ENCODE results near the gene KRTAP9-6.
"Not testable (repeated sequence)": the region's sequence is repeated elsewhere in the genome, so short reads cannot be mapped to it uniquely, and the experiment has no call there.

KRTAP9-6 gene, protein sequence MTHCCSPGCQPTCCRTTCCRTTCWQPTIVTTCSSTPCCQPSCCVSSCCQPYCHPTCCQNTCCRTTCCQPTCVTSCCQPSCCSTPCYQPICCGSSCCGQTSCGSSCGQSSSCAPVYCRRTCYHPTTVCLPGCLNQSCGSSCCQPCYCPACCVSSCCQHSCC

DNA sequence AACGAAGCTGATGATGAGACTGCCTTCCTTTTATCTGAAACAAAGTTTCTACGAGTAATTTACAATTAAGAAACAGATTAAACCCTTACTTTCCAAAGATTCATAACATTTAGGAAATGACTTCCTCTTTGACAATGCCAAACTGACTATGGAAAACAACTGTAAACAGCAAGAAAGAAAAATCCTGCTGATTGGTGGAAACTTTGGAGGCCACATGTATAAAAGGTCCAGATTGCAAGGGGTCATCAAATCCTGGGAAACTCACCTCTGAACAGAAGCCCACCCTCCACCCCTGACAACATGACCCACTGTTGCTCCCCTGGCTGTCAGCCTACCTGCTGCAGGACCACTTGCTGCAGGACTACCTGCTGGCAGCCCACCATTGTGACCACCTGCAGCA, at the start of gene KRTAP9-6:
Gene KRTAP9-6 (plus strand): TSS at position 301 of the 400 bp plus-strand sequence. CDS start 0 bp downstream, at position 301.
- DNase-seq = no peak

DNA sequence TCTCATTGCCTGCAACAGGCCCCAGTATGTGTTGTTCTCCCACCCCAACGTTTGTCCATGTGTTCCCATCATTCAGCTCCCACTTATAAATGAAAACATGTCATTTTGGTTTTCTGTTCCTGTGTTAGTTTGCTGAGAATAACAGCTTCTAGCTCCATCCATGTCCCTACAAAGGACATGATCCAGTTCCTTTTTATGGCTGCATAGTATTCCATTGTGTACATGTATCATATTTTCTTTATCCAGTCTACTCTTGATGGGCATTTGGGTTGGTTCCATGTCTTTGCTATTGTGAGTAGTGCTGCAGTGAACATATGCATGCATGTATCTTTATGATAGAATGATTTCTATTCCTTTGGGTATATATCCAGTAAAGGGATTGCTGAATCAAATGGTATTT, 49.5 kb upstream of the KRTAP9-6 start:
- no peak for DNase-seq

DNA sequence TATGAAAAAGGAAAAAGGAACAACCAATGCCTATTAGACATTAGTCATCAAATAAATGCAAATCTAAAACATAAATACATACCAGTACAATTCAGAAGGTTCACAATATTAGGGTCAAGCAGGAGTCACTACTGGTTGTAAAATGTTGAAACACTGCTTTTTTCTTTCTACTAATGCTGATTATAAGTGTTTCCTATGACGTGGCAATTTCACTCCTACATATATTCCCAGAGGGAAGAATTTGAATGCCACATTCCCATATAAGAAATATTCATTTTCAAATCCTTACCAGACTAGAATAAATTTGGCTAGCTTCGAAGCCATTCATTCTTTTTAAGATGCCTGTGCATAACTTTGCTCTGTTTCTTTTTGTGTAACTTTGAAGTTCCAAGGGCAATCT, 41.4 kb upstream of the KRTAP9-6 start:
- DNase-seq = no peak

DNA sequence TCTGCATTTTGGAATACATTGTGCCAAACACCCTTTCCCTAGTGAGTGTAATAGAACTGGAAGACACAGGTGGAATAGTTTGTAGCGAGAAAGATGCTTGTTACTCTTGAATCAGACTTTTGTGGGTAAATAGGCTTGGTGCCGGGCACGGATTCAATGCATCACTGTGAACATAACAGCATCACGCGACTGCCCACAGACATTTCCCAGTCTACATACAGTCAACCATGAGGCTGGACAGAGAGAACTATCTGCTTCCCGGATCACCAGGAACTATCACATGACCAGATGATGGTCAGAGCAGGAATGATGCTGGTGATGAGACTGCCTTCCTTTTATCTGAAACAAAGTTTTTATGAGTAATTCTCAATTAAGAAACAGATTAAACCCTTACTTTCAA, 39.1 kb upstream of the KRTAP9-6 start:
- DNase-seq = no peak

DNA sequence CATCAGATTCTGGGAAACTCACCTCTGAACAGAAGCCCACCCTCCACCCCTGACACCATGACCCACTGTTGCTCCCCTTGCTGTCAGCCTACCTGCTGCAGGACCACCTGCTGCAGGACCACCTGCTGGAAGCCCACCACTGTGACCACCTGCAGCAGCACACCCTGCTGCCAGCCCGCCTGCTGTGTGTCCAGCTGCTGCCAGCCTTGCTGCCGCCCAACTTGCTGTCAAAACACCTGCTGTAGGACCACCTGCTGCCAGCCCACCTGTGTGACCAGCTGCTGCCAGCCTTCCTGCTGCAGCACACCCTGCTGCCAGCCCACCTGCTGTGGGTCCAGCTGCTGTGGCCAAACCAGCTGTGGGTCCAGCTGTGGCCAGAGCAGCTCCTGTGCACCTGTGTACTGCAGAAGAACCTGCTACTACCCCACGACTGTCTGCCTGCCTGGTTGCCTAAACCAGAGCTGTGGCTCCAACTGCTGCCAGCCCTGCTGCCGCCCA, 38.5 kb upstream of the KRTAP9-6 start, which contains the start of gene KRTAP9-2:
Gene KRTAP9-2 (plus strand): TSS at position 51 of the 498 bp plus-strand sequence. CDS start 7 bp downstream, at position 58.
- not testable (repeated sequence) for DNase-seq

DNA sequence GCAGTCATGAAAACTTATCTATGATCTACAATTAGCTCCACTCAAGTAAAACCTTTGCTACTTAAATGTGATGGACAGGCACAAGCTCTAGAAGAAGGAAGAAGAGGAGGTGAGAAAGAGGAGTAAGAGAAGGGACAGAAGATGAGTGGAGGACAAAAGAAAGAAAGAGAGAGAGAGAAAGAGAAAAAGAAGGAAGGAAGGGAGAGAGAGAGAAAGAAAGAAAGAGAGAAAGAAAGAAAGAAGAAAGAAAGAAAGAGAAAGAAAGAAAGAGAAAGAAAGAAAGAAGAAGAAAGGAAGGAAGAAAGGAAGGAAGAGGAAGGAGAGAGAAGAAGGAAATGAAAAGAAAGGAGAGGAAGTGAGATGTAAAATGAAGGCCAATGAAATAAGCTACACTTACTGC, 35.1 kb upstream of the KRTAP9-6 start:
- DNase-seq = no peak

DNA sequence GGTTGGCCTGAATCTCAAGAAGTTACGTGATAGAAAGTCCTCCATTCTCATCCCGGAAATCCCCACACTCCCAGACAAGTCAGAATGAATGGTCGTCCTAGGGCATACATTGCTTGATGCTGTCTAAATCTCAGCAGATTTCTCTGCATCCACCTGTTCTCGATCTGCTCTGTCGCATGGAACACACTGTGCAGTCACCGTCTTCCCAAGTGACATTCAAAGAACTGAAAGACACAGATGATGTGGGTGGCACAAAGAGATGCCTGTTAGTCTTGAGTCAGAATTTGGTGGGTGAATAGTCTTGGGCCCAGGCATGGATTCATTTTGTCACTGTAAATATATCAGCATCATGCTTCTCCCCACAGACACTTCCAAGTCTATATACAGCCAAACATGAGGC, 33.4 kb upstream of the KRTAP9-6 start:
- no peak for DNase-seq

DNA sequence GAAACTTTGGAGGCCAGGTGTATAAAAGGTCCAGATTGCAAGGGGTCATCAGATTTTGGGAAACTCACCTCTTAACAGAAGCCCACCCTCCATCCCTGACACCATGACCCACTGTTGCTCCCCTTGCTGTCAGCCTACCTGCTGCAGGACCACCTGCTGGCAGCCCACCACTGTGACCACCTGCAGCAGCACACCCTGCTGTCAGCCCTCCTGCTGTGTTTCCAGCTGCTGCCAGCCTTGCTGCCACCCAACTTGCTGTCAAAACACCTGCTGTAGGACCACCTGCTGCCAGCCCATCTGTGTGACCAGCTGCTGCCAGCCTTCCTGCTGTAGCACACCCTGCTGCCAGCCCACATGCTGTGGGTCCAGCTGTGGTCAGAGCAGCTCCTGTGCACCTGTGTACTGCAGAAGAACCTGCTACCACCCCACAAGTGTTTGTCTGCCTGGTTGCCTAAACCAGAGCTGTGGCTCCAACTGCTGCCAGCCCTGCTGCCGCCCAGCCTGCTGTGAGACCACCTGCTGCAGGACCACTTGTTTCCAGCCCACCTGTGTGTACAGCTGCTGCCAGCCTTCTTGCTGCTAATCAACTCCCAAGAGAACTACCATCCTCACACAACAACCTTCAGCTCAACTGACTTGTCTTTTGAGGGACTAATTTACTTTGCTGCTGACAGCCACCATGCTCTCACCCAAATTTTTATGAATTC, 32.6 kb upstream of the KRTAP9-6 start, which contains the start of gene KRTAP9-3:
Gene KRTAP9-3 (plus strand): TSS at position 51 of the 707 bp plus-strand sequence. CDS start 53 bp downstream, at position 104.
- not testable (repeated sequence) for DNase-seq

DNA sequence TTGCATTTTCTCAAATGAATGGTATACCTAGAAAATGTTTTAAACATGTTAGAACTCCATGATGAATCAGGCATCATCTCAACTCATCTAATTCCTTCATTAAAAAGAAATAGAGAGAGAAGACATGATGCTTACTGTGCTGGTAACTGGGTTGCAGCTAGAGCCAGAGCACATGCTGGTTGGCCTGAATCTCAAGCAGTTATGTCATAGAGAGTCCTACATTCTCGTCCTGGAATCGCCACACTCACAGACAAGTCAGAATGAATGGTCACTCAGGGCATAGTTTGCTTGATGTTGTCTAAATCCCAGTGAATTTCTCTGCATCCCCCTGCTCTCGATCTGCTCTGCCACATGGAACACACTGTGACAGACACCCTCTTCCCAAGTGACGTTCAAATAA, 28.1 kb upstream of the KRTAP9-6 start:
- DNase-seq = not testable (repeated sequence)

DNA sequence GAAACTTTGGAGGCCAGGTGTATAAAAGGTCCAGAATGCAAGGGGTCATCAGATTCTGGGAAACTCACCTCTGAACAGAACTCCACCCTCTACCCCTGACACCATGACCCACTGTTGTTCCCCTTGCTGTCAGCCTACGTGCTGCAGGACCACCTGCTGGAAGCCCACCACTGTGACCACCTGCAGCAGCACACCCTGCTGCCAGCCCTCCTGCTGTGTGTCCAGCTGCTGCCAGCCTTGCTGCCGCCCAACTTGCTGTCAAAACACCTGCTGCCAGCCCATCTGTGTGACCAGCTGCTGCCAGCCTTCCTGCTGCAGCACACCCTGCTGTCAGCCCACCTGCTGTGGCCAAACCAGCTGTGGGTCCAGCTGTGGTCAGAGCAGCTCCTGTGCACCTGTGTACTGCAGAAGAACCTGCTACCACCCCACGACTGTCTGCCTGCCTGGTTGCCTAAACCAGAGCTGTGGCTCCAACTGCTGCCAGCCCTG, 27.2 kb upstream of the KRTAP9-6 start, which contains the start of gene KRTAP9-8:
Gene KRTAP9-8 (plus strand): TSS at position 51 of the 489 bp plus-strand sequence. CDS start 53 bp downstream, at position 104.
- not testable (repeated sequence) for DNase-seq

DNA sequence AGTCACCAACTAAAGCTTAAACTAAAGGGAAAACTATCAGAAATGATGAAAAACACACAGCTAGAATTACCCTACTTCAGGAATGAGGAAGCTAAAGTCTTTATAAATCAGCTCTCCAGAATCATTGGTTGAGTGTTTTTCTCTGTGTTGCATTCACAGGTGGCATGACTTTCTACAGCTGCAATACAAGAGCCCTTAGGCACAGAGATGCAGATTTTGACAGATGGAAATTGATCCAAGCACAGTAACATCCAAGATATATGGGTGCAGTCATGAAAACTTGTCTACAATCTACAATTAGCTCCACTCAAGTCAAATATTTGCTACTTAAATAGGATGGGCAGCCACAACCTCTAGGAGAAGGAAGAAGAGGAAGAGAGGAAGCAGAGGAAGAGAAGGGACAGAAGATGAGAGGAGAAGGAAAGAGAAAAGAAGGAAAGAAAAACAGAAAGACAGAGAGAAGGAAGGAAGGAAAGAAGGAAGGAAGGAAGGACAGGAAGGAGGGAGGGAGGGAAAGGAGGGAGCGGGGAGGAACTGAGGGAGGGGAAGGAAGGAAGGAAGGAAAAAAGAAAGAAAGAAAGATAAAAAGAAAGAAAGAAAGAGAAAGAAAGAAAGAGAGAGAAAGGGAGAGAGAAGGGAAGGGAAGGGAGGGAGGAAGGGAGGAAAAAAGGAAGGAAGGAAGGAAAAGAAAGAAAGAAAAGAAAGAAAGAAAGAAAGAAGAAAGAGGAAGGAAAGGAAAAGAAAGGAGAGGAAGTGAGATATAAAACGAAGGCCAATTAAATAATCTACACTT, 18.0 kb upstream of the KRTAP9-6 start:
- not testable (repeated sequence) for DNase-seq

DNA sequence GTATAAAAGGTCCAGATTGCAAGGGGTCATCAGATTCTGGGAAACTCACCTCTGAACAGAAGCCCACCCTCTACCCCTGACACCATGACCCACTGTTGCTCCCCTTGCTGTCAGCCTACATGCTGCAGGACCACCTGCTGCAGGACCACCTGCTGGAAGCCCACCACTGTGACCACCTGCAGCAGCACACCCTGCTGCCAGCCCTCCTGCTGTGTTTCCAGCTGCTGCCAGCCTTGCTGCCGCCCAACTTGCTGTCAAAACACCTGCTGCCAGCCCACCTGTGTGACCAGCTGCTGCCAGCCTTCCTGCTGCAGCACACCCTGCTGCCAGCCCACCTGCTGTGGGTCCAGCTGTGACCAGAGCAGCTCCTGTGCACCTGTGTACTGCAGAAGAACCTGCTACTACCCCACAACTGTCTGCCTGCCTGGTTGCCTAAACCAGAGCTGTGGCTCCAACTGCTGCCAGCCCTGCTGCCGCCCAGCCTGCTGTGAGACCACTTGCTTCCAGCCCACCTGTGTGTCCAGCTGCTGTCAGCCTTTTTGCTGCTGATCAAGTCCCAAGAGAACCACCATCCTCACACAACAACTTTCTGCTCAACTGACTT, 15.4 kb upstream of the KRTAP9-6 start, which contains the start of gene KRTAP9-4:
Gene KRTAP9-4 (plus strand): TSS at position 51 of the 604 bp plus-strand sequence. CDS start 34 bp downstream, at position 85.
- not testable (repeated sequence) for DNase-seq

DNA sequence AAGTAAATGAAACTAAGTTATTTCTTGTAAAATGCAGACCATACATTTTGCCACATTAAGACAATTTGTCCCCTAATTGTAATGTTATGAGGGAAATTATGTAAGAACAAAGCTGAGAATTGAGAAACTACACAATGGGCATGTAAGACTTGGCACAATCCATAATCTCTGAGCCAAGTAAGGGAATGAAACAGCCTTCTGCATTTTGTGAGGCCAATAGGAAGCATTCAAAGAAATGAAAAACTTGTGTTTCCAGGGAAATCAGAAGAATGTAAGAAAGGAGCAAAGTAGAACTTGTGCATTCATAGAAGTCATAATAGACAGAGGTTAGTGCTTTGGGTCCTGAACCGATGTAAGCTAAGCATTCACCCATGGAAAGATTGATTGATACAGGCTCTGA, 13.9 kb upstream of the KRTAP9-6 start:
- DNase-seq = no peak

DNA sequence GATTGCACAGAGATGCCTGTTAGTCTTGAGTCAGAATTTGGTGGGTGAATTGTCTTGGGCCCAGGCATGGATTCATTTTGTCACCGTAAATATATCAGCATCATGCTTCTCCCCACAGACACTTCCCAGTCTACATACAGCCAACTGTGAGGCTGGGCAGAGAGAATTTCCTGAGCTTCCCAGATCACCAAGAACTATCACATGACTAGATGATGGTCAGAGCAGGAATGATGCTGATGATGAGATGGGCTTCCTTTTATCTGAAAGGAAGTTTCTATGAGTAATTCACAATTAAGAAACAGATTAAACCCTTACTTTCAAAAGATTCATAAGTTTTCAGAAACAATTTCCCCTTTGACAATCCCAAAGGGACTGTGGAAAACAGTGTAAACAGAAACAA, 10.3 kb upstream of the KRTAP9-6 start:
- DNase-seq = no peak

DNA sequence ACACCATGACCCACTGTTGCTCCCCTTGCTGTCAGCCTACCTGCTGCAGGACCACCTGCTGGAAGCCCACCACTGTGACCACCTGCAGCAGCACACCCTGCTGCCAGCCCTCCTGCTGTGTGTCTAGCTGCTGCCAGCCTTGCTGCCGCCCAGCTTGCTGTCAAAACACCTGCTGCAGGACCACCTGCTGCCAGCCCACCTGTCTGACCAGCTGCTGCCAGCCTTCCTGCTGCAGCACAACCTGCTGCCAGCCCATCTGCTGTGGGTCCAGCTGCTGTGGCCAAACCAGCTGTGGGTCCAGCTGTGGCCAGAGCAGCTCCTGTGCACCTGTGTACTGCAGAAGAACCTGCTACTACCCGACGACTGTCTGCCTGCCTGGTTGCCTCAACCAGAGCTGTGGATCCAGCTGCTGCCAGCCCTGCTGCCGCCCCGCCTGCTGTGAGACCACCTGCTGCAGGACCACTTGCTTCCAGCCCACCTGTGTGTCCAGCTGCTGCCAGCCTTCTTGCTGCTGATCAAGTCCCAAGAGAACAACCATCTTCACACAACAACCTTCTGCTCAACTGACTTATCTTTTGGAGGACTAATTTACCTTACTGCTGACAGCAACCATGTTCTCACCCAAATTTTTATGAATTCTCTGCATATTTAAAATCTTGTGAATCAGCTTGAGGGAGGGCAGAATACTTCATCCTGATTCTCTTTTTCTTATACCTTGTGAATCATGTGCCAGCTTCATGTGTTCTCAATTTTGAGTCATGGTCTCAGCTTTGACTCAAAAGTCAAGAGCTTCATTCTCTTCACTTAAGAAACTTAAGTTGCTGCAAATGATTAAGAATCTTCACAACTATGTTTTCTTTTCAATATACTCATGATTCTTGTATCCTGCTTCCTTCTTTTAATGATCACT, 9.5 kb upstream of the KRTAP9-6 start, which contains the start of gene KRTAP9-9:
Gene KRTAP9-9 (plus strand): TSS at position 4 of the 910 bp plus-strand sequence.
- DNase-seq = not testable (repeated sequence)

DNA sequence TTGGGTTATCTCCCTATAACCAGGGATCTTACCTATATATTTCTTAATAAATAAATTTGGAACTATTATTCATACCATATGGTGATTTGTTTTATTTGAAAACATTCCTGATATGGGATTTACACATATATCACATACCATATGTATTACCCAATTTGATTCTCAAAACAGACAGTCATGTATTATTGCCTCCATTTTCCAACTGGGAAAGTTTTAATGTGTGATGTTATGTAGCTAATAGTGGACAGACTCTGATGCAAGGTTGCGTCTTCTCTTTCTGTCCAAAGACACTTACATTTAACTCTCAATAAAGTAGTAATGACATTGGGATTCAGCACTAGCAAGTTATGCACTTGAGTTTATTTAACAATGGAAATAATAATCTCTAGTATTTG, 8.9 kb upstream of the KRTAP9-6 start:
- no peak for DNase-seq

DNA sequence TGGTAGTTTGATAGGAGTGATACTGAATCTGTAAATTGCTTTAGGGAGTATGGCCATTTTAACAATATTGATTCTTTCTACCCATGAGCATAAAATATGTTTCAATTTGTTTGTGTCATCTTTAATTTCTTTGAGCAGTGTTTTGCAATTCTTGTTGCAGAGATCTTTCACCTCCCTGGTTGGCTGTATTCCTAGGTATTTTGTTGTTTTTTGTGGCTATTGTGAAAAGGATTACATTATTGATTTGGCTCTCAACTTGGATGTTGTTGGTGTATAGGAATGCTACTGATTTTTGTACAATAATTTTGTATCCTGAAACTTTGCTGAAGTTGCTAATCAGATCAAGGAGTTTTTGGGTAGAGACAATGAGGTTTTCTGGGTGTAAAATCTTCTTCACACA, 6.8 kb upstream of the KRTAP9-6 start:
- no peak for DNase-seq

DNA sequence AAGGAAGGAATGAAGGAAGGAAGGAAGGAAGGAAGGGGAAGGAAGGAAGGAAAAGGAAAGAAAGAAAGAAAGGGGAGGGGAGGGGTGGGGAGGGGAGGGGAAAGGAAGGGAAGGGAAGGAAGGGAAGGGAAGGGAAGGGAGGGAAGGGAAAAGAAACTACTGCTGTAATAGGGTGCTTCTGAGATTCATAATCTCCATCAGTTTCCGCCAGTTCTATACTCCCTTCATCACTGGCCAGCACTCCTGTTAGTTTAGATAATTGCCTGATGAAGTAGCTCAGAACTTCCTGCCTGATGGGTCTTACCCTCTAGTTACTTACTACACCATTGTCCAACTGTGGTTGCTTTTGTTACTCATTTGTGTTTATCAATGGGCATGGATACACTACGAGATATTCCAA, 2.0 kb upstream of the KRTAP9-6 start:
- no peak for DNase-seq

DNA sequence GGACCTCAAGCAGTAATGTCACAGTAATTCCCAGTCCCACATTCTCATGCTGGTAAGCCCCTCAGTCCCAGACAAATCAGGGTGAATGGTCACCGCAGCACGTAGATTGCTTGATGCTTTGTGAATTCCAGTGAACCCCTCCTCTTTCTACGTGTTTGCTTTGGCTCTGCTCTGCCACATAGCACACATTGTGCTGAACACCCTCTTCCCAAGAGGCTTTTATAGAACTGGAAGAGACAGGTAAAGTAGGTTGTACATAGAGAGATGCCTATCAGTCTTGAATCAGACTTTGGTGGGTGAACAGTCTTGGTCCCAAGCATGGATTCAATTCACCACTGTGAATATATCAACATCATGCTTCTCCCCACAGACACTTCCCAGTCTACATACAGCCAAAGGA, 579 bp upstream of the KRTAP9-6 start:
- DNase-seq = no peak

DNA sequence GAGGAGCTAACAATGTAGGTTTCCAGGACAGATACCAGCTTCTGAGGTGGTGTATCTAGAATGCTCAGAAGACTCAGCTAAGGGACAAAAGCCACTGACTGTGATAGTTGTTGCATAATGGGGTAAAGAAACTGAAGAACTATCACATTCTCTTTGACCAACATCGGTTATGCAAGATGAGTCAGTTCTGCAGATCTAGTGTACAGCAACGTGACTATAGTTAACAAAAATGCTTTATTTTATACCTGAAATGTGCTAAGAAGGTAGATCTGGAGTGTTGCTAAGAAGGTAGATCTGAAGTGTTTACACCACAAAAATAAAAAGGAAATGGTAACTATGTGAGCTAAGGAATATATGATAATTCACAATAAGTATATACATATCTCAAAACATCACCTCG, 2.5 kb downstream of the KRTAP9-6 start:
- DNase-seq = no peak

DNA sequence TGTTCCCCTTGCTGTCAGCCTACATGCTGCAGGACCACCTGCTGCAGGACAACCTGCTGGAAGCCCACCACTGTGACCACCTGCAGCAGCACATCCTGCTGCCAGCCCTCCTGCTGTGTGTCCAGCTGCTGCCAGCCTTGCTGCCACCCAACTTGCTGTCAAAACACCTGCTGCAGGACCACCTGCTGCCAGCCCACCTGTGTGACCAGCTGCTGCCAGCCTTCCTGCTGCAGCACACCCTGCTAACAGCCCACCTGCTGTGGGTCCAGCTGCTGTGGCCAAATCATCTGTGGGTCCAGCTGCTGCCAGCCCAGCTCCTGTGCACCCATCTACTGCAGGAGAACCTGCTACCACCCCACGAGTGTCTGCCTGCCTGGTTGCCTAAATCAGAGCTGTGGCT, 6.1 kb downstream of the KRTAP9-6 start:
- not testable (repeated sequence) for DNase-seq
